ENCODE data around the gene SPDYE6.
"Not testable (repeated sequence)": the region's sequence is repeated elsewhere in the genome, so short reads cannot be mapped to it uniquely, and the experiment has no call there.

Gene SPDYE6

DNA sequence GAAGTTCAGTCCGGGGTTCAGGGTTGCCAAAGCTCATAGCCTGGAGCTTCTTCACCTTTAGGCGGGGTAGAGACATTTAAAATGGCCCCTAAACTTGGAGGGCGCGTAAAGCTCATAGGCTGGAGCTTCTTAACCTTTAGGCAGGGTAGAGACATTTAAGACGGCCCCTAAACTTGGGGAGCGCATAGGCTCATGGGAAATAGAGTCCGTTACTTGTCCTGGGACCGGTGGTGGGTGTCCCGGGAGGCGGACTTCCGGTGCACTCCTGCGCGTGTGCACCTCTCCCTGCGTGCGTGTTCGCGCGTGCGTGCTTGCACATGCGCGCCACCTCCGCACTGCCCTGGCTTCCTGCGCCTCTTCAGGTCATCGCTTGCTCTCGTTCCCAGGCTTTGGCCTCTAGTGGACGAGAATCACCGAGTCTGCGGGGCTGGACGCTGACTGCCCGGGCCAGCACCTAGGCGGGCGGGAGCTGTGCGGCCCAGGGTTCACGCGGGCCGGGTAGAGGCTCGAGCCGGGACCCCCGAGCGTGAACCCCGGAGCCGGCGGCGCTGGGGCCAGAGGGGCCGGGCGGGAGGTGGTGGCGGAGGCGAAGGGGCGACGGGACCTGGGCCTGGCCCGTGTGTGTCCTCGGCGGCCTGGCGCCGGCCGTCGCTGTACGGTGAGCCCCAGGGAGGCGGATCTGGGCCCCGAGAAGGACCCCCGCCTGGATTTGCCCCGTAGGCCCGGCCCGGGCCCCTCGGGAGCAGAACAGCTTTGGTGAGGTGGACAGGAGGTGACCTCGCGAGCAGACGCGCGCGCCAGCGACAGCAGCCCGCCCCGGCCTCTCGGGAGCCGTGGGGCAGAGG is 7.5 kb upstream of the SPDYE6 start:
- DNase-seq, result peak; percentile 97

- DNase-seq, result not testable (repeated sequence)
Observed at GRCh38 chr7:102346983-102347382, 9.3 kb downstream of the SPDYE6 start.

DNA sequence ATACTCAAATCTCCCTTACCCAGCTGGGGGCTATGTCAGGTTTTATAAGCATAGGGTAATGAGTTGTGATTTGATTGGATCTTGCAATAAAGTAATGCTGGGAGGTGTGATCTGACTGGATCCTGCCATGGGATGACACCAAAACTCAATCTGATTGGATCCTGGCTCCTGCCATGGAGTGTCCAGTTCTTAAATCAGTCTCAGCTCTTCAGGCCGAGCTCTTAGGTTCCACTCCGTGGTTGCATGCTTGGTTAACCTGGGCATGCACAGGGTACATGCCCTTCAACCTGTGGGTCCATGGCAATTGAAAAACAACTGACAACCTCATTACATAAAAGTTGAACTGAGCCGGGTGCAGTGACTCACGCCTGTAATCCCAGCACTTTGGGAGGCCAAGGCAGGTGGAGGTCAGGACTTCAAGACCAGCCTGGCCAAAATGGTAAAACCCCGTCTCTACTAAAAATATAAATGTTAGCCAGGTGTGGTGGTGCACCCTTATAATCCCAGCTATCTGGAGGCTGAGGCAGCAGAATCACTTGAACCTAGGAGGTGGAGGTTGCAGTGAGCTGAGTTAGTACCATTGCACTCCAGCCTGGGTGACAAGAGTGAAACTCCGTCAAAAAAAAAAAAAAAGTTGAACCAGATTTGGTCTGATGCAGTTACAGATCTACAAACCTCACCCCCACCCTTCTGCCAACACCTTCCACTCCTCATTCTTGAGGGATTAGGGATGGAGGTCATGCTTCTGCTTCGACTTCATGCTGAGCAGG is 15.5 kb downstream of the SPDYE6 start:
- DNase-seq, result not testable (repeated sequence)

DNA sequence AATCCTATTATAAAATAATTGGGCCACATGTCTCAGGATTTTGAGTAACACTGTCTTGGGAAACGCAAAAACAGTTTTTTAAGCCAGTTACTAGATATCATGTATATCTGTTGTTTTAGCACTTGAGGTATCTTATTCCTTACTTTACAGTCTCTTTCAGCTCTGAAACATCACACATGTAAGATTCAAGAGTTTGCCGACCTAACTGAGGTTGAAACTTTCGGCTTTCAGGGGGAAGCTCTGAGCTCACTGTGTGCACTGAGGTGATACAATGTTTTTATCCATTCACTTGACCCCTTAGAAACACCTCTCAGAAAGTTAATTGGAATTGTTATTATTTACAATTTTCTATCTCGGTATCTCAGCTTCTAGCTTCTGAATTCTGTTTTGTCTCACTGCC is 18.8 kb downstream of the SPDYE6 start:
- DNase-seq, result not testable (repeated sequence)

- DNase-seq, result not testable (repeated sequence)
Observed at GRCh38 chr7:102337002-102337401, 19.2 kb downstream of the SPDYE6 start.

DNA sequence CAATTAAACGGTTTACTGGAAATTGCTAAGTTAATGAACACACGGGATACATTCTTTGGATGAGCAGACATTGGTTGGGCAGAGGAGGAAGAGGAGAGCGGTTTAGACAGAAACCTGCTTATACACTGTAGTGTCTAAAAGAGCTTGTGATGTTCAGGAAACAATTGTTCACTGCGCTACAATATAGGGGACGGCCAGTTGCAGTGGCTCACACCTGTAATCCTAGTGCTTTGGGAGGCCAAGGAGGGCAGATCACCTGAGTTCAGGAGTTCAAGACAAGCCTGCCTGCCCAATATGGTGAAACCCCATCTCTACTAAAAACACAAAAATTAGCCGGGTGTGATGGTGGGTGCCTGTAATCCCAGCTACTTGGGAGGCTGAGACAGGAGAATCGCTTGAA is 20.7 kb downstream of the SPDYE6 start:
- DNase-seq, result not testable (repeated sequence)

- not testable (repeated sequence) for DNase-seq
Observed at GRCh38 chr7:102330666-102331460, 25.4 kb downstream of the SPDYE6 start.

DNA sequence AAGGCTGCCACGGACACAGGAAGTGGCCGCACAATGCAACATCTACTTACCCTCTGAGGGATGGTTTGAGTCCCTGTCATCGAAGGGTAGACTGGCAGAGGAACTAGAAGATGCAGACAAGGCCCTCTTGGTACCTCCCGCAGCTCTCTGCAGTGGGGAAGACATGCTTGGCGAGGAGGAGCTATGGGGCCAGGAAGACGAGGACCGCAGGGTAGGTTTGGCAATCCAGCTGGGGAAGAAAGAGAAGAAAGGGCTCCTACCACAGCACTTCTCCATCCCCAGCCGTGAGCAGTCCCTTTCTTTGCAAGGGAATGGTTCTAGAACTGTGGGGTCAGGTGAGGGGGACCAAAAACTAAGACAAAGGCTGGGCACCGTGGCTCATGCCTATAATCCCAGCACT is 26.9 kb downstream of the SPDYE6 start:
- DNase-seq, result not testable (repeated sequence)

DNA sequence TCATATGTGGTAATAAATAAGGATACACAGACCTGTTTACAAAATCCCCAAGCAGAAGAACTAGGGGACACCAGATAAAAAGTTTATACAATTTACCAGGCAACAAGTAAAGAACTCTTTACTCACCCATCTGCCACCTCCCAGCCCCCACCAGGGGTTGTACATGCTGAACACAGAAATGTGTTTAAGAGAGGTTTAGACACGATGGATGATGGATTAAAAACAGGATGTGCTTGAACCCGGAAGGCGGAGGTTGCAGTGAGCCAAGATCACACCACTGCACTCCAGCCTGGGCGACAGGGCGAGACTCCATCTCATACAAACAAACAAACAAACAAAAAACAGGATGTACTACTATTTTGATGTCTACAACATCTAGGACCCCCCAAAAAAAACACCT is 27.4 kb downstream of the SPDYE6 start:
- not testable (repeated sequence) for DNase-seq

GRCh38 chr7:102327183-102327582 is 29.1 kb downstream of the SPDYE6 start:
- not testable (repeated sequence) for DNase-seq

DNA sequence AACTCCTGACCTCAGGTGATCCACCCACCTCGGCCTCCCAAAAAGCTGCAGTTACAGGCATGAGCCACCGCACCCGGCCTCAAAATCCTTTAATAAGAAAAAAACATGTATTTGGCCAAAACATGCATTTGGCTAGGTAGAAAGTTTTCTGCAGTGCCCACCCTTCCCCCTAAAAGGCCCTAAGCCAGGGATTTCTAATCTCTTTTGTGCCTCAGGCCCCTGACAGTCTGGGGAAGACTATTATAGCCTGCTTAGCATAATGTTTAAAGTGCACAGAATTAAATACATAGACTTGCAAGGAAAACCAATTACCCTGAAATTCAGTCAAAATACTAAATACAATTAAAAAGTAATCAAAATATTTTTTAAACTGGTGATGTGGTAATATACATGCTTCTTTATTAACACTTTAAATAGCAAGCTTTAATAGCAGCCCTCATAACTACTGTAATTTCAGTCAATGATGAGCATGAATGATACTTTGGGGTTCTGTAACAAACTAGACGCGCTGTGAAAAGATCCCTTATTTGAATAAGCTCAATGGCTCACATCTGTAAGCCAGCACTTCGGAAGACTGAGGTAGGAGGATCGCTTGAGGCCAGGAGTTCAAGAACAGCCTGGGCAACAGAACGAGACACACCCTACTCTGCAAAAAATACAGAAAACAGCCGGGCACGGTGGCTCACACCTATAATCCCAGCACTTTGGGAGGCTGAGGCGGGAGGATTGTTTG is 29.9 kb downstream of the SPDYE6 start:
- no peak for DNase-seq

DNA sequence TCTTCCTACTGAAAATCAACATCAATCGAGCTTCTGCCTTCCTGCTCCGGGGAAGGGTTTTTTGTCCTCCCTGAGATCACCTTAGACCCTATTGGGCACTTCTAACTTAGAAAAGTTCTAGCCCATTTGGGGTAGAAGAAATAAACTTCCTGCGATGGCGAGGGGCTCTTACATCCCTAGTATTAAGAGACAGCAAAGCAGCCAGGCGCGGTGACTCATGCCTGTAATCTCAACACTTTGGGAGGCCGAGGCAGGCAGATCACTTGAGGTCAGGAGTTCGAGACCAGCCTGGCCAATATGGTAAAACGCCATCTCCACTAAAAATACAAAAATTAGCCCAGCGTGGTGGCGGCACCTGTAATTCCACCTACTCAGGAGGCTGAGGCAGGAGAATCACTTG is 31.1 kb downstream of the SPDYE6 start:
- DNase-seq, result not testable (repeated sequence)

GRCh38 chr7:102323914-102324195 is 32.4 kb downstream of the SPDYE6 start:
- DNase-seq, result no peak

DNA sequence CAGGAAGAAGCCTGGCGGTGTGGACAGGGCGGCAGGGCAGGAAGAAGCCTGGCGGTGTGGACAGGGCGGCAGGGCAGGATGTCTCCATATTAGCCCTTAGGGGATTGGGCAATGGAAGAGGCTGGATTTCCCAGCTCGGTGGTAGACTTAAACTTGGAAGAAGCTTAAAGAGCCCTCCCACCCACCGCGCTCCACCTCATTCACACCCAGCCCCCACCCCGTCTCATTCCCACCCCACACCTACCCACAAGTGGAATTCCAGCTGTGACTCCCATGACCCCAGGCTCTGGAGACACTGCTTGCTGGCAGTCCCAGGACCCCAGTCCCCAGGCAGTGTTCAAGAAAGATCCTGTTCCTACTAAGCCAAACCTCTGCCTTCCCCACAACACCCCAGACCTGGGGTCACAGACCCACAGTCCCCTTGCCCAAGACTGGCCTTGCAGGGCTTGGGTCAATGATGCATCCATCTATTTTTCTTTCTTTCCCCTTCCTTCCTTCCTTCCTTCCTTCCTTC is 34.0 kb downstream of the SPDYE6 start:
- DNase-seq, result no peak

DNA sequence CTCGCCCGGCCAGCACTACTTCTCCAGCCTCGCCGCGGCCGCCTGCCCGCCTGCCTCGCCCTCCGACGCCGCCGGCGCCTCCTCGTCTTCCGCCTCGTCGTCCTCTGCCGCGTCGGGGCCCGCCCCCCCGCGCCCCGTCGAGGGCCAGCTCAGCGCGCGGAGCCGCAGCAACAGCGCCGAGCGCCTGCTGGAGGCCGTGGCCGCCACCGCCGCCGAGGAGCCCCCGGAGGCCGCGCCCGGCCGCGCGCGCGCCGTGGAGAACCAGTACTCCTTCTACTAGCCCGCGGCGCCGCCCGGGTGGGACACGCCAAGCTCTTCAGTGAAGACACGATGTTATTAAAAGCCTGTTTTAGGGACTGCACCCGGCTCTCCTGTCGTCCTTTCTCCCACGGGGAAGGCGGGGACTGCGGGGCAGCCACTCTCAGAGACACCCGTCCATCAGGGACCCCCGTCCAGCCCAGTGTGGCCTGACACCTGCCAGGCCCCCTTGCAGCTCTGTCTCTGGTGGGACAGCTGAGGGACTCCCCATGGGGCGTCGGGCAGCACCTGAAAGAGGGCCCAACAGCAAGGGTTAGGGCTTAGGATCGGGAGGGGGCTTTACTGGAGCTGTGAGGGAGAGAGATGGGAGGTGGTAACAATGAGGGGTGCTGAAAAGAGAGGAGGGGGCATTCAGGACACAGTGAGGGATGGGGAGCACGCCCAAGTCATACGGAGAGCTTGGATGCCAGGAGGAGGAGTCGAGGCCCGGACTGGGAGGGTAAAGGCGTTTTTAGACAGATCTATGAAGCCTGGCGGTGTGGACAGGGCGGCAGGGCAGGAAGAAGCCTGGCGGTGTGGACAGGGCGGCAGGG is 34.7 kb downstream of the SPDYE6 start:
- no peak for DNase-seq

GRCh38 chr7:102320601-102321350 is 35.5 kb downstream of the SPDYE6 start:
- DNase-seq, result no peak

DNA sequence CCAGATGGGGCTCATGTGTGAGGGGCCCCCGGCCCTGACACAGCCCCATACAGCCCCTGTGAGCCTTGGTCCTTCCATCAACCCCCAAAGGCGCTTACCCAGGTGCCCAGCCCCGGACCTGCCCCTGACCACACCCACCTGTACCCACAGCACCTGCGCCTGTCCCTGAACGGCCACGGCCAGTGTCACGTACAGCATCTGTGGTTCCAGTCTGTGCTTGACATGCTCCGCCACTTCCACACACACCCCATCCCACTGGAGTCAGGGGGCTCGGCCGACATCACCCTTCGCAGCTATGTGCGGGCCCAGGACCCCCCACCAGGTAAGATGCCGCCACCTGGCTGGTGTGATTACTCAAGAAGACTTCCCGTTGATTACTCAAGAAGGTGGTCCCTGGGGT is 36.1 kb downstream of the SPDYE6 start:
- DNase-seq, result no peak

DNA sequence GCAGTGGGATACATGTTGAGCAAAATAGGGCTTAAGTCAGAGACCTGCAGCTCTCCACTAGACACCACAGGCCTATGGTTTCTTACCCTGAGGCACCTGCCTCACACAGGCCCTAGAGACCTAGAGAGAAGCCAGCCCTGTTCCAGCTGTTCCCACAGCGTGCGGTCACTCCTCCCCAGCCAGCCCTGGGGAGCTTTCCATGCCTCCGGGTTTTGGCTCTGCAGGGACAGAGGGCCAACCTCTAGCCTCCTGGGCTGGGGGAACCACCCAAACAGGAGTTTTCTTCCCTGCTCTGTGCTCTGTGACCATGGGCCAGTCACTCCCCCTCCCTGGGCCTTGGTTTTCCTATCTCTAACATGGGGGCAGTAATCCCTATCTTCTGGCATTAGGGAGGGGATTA is 36.6 kb downstream of the SPDYE6 start:
- DNase-seq, result no peak

DNA sequence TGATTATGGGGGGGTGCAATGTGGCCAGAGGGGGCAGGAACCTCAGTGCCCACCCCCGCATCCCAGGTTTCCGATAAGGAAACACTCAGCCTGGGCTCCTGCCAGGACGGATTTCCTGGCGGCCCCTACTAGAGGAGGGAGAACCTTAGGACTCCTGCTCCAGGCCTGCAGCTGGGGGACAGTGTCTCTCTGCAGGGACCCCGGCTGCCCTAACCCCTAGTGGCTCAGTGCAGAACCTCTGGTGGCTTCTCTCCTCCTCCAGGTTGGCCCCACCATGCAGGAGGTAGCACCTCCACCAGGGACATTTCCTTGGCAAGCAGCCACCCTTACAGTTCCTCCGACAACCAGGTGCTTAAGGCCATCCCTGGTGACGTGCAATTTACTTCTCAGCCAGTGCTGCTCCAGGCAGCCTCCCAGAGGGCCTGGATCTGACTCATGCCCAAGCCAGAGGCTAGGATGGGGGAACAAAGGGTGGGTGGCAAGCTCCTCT is 37.7 kb downstream of the SPDYE6 start:
- no peak for DNase-seq

DNA sequence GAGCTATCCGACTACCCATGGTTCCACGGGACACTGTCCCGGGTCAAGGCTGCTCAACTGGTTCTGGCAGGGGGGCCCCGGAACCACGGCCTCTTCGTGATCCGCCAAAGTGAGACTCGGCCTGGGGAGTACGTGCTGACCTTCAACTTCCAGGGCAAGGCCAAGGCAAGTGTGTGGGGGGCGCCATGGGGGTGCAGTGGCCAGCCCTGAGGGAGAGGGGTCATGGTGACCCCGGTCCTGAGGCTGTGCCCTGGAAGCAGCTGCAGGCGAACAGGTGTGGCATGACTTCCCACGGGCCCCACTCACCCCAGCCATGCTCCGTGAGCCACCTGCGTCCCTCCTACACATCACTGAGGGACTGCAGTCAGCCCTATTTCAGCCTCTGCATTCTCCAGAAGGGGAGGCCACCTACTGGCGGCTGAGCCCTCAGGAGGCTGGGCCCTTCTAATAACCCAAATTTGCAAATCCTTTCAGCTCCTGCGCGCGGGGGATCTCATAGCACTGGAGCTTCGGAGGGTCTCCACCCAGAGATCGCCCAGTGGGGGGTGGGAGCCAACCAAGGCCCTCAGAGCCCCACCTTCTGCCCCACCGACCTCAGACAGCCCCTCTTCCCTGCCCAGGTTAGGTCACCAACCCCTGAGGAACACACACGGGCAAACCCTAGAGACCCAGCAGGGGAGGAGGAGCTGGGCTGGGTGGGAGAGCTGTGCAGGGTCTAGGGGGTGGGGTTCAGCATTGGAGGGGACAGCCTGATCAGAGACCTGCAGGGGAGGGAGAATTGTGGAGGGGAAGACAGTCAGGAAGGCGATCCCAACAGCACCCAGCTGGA is 38.8 kb downstream of the SPDYE6 start:
- DNase-seq, result no peak
